NCI-H2196 treated with DMSO at 0.1 percent for 48 hours (cell line): ENCODE measurements around the gene HBA1.
A peak's percentile ranks its signal among the peaks of the same experiment; 100 is the strongest.
"Not testable (repeated sequence)": the region's sequence is repeated elsewhere in the genome, so short reads cannot be mapped to it uniquely, and the experiment has no call there.

Experiments
- DNase-seq: peaks from one replicate; lab custom pipeline; 2025; ENCODE audit not compliant: unreplicated experiment; lab: John Stamatoyannopoulos, UW

HBA1 gene

GRCh38 chr16:173928-174769 lies 2.3 kb upstream of the HBA1 start:
- DNase-seq = not testable (repeated sequence)

- DNase-seq = no peak
These were observed 1.2 kb upstream of the HBA1 start for GRCh38 chr16:175011-175949.

- DNase-seq = not testable (repeated sequence)
These were observed 474 bp upstream of the HBA1 start for GRCh38 chr16:176006-176405.

- DNase-seq = peak; percentile 100
These were observed 928 bp downstream of the HBA1 start for GRCh38 chr16:177394-177822.

- DNase-seq = no peak
These were observed 1.6 kb downstream of the HBA1 start for GRCh38 chr16:177981-178667.

- DNase-seq = no peak
These were observed 2.2 kb downstream of the HBA1 start for GRCh38 chr16:178668-179015.

GRCh38 chr16:179211-180092 lies 3.0 kb downstream of the HBA1 start:
- no peak for DNase-seq

- no peak for DNase-seq
These were observed 3.7 kb downstream of the HBA1 start, which contains the start of gene HBQ1 for GRCh38 chr16:180101-180675. Gene HBQ1 (plus strand): TSS chr16:180459. CDS start chr16:180487, 28 bp downstream.

GRCh38 chr16:180681-181564 lies 4.4 kb downstream of the HBA1 start:
- peak; percentile 58 for DNase-seq

GRCh38 chr16:181565-182021 lies 5.1 kb downstream of the HBA1 start:
- no peak for DNase-seq

- no peak for DNase-seq
These were observed 6.5 kb downstream of the HBA1 start for GRCh38 chr16:183005-183404.

GRCh38 chr16:185213-185612 lies 8.7 kb downstream of the HBA1 start:
- DNase-seq = no peak

GRCh38 chr16:185691-186090 lies 9.2 kb downstream of the HBA1 start:
- DNase-seq = no peak

- DNase-seq = no peak
These were observed 10.8 kb downstream of the HBA1 start for GRCh38 chr16:187330-187729.

GRCh38 chr16:188674-189073 lies 12.2 kb downstream of the HBA1 start:
- no peak for DNase-seq

- no peak for DNase-seq
These were observed 13.2 kb downstream of the HBA1 start for GRCh38 chr16:189604-190186.

GRCh38 chr16:191831-192230 lies 15.4 kb downstream of the HBA1 start:
- no peak for DNase-seq

GRCh38 chr16:192686-193085 lies 16.2 kb downstream of the HBA1 start:
- DNase-seq = no peak
